Measurements from ENCODE around the gene MFSD1. TPM values are rescaled to one million over a fixed set of nuclear protein-coding genes. Genes with fewer than 3 reads are reported as not detected.

The MFSD1 gene
- total RNA-seq, 2 experiments from 2014 or later: 7.2 to 7.6 TPM

DNA sequence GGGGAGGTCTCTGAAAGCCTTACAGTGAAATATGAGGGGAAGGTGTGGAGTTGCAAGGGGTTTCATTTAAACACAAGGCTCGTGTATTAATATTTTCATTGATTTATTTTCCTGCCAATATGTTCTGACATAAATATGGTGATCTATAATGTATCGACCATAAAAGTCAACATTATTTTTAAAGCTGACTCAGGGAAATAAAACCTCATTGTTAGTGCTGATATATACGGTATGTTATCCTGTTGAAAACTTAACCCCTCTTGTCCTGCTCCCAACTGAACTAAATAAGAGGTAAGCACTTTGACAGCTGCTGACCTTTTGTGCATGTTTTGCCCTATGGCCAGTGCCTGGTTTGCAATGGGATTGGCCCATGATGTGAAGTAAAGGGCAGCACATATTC is 47.9 kb downstream of the MFSD1 start:
- ChIA-PET POLR2A (no interaction called here), CTCF (no interaction called here)
- no peak overlapping the region for H3K27ac Mint-ChIP-seq
- H3K36me3 Mint-ChIP-seq (ENCODE audit: low read depth): no peaks in the 10 kb centered on the region
- peaks cover 3% of the 10 kb centered on the region for H3K4me1 Mint-ChIP-seq (ENCODE audit: low read depth)
- DNase-seq: no peak
- peaks cover 6% of the 10 kb centered on the region for H3K27me3 Mint-ChIP-seq
- Histone ChIP-seq H3K27ac (ENCODE audit: low read depth in 1 of 2, low read length in 2 of 2) (no peak overlapping the region), H3K36me3 (ENCODE audit: insufficient read depth, low read length) (no peaks in the 10 kb centered on the region), H3K4me1 (ENCODE audit: insufficient read depth, low read length) (peaks cover 3% of the 10 kb centered on the region), H3K27me3 (ENCODE audit: control insufficient read depth in 1 of 2, insufficient read depth in 2 of 2, low read length in 2 of 2) (no peaks in the 10 kb centered on the region), H3K4me3 (ENCODE audit: low read length) (no peak overlapping the region), H3K9me3 (ENCODE audit: control insufficient read depth in 1 of 2, insufficient read depth in 1 of 2, low read length in 2 of 2) (no peaks in the 10 kb centered on the region)
- no peak for ATAC-seq (ENCODE audit: poor library complexity)
- H3K4me3 Mint-ChIP-seq: no peak overlapping the region
- intact Hi-C loops (cut with DNase I, micrococcal nuclease): loop anchor here (5.0 to 10.0 kb wide), 4 partner anchors 1155 to 1638 kb away; no protein-coding TSS in a partner anchor
- H3K9me3 Mint-ChIP-seq: no peaks in the 10 kb centered on the region
- TF ChIP-seq, protein P1, sequence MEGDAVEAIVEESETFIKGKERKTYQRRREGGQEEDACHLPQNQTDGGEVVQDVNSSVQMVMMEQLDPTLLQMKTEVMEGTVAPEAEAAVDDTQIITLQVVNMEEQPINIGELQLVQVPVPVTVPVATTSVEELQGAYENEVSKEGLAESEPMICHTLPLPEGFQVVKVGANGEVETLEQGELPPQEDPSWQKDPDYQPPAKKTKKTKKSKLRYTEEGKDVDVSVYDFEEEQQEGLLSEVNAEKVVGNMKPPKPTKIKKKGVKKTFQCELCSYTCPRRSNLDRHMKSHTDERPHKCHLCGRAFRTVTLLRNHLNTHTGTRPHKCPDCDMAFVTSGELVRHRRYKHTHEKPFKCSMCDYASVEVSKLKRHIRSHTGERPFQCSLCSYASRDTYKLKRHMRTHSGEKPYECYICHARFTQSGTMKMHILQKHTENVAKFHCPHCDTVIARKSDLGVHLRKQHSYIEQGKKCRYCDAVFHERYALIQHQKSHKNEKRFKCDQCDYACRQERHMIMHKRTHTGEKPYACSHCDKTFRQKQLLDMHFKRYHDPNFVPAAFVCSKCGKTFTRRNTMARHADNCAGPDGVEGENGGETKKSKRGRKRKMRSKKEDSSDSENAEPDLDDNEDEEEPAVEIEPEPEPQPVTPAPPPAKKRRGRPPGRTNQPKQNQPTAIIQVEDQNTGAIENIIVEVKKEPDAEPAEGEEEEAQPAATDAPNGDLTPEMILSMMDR (IDR thresholded peaks at IDR 0.05): no peak

DNA sequence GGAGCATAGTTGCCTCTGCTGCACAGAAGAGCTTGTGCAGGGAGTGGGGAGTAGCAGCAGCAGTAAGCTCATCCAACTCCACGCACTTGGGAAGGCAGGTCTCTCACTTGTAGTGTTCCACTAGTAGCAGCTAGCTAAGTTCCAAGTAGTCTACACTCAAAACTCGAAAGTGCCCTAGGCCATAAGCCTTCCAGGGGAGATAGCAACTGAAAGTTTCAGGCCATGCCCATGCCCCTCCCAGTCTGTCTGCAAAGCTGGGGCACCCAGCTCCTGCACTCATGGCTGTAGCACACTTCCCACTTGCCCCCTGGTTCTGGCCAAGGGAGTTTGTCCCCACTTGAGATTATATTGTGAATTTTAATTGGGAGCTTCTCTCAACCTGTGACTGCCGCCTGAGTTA is 57.5 kb downstream of the MFSD1 start:
- Mint-ChIP-seq H3K27me3 (peaks cover 19% of the 10 kb centered on the region), H3K4me1 (ENCODE audit: low read depth) (no peaks in the 10 kb centered on the region), H3K9me3 (peaks cover 13% of the 10 kb centered on the region), H3K4me3 (no peak overlapping the region), H3K27ac (no peak overlapping the region), H3K36me3 (ENCODE audit: low read depth) (peaks cover 24% of the 10 kb centered on the region)
- Histone ChIP-seq H3K27me3 (ENCODE audit: control insufficient read depth in 1 of 2, insufficient read depth in 2 of 2, low read length in 2 of 2) (no peaks in the 10 kb centered on the region), H3K4me3 (ENCODE audit: low read length) (no peak overlapping the region), H3K9me3 (ENCODE audit: control insufficient read depth in 1 of 2, insufficient read depth in 1 of 2, low read length in 2 of 2) (peaks cover 0 to 16% of the 10 kb centered on the region in 2 experiments), H3K36me3 (ENCODE audit: insufficient read depth, low read length) (no peaks in the 10 kb centered on the region), H3K27ac (ENCODE audit: low read depth in 1 of 2, low read length in 2 of 2) (no peak overlapping the region), H3K4me1 (ENCODE audit: insufficient read depth, low read length) (no peaks in the 10 kb centered on the region)
- ChIA-PET CTCF (no interaction called here), POLR2A (no interaction called here)
- TF ChIP-seq, protein P1 (IDR thresholded peaks at IDR 0.05): no peak
- intact Hi-C loops (cut with DNase I, micrococcal nuclease): no loop called here
- DNase-seq (no peak), ATAC-seq (ENCODE audit: poor library complexity) (no peak)

DNA sequence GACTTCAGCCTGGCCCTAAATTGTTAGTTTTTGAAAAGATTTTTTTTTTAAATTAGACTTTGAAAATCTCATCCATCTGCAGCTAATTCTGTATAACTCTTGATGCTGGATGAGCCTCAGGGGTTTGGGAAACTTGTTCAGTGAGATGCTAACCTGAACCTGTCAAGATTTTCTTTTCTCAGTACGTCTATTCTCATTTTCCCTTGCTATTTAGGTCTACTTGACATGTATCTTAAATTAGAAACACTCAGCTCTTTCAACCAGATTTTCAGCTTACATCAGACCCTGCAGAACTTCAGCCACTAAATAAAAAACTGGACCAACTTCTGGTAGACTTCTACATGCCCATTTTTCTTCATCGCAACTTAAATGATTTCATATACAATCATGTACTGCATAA is 61.4 kb downstream of the MFSD1 start:
- ChIA-PET CTCF (no interaction called here), POLR2A (no interaction called here)
- Histone ChIP-seq H3K4me3 (ENCODE audit: low read length) (no peak overlapping the region), H3K4me1 (ENCODE audit: insufficient read depth, low read length) (no peaks in the 10 kb centered on the region), H3K36me3 (ENCODE audit: insufficient read depth, low read length) (no peaks in the 10 kb centered on the region), H3K27me3 (ENCODE audit: control insufficient read depth in 1 of 2, insufficient read depth in 2 of 2, low read length in 2 of 2) (no peaks in the 10 kb centered on the region), H3K27ac (ENCODE audit: low read depth in 1 of 2, low read length in 2 of 2) (no peak overlapping the region), H3K9me3 (ENCODE audit: control insufficient read depth in 1 of 2, insufficient read depth in 1 of 2, low read length in 2 of 2) (peaks cover 0 to 16% of the 10 kb centered on the region in 2 experiments)
- TF ChIP-seq, protein P1 (IDR thresholded peaks at IDR 0.05): no peak
- Mint-ChIP-seq H3K4me3 (no peak overlapping the region), H3K27me3 (peaks cover 7% of the 10 kb centered on the region), H3K36me3 (ENCODE audit: low read depth) (peaks cover 4% of the 10 kb centered on the region), H3K4me1 (ENCODE audit: low read depth) (no peaks in the 10 kb centered on the region), H3K9me3 (no peaks in the 10 kb centered on the region), H3K27ac (no peak overlapping the region)
- no peak for ATAC-seq (ENCODE audit: poor library complexity)
- intact Hi-C loops (cut with DNase I, micrococcal nuclease): no loop called here
- DNase-seq: no peak

Measured in CD4-positive, alpha-beta T cell (primary cell).